ENCODE measurements around the gene METAP2.

Gene METAP2

DNA sequence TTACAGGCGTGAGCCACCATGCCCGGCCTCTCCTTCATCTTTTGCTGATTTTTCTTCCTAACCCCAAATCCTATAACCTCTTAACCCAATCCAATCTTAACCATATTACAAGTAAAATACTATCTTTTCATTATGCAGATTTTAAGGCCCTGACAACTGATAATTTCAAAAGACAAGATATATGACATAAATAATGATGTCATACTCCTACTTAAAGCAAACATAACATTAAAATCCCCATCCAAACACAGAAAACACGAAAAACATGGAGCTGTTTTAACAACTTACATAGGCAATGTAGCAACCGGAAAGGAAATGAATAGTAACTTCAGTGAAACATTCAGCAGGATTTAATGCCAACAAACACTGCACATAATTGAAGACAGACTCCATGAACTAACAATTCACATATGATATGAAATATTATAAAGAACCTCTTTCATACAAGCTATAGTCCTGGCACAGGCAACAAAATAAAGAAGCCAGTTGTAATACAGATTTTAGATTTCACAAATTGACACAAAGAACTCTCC lies 55.8 kb downstream of the METAP2 start:
- no peak for DNase-seq (ENCODE audit: low spot score)
- TF ChIP-seq, protein P1, sequence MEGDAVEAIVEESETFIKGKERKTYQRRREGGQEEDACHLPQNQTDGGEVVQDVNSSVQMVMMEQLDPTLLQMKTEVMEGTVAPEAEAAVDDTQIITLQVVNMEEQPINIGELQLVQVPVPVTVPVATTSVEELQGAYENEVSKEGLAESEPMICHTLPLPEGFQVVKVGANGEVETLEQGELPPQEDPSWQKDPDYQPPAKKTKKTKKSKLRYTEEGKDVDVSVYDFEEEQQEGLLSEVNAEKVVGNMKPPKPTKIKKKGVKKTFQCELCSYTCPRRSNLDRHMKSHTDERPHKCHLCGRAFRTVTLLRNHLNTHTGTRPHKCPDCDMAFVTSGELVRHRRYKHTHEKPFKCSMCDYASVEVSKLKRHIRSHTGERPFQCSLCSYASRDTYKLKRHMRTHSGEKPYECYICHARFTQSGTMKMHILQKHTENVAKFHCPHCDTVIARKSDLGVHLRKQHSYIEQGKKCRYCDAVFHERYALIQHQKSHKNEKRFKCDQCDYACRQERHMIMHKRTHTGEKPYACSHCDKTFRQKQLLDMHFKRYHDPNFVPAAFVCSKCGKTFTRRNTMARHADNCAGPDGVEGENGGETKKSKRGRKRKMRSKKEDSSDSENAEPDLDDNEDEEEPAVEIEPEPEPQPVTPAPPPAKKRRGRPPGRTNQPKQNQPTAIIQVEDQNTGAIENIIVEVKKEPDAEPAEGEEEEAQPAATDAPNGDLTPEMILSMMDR (IDR thresholded peaks at IDR 0.05; ENCODE audit: extremely low read depth, missing control alignments) = no peak

DNA sequence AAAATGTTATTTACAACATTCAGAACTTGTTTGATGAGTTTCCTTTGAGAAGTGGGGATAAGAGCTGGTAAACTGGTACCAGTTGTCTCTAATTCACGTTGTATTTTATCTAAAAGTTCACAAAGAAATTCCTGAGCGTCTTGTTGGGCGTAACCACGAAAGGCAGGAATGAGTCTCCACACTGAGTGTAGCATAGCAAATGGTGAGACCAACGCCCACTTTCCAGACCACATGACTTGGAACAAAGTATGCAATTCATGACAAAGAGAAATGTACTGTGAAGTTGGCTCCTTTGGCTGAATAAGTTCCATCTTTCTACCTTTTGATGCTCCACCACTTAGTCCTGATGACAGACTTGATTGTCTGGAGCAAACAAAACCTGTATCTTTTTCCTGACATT lies 58.9 kb downstream of the METAP2 start:
- no peak for DNase-seq (ENCODE audit: low spot score)
- TF ChIP-seq, protein P1 (IDR thresholded peaks at IDR 0.05; ENCODE audit: extremely low read depth, missing control alignments) = no peak

DNA sequence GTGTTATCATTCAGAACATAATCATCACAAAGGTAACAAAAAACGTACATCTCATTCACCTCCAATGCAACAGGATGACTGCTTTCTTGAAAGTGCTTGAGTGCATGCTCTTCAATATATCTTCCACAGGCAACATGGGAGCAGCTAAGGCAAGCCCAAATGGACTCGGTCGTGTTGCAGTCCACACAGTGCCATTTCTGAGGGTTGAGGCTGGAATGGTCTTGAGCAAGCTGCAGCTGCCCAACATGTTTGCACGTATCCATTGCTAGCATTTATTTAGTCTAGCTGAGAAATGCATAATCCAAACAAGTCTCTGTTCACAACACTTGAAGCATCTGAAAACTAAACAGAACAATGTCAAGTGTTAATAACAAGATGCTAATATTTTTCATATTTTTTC lies 60.0 kb downstream of the METAP2 start:
- DNase-seq (ENCODE audit: low spot score) = no peak
- TF ChIP-seq, protein P1 (IDR thresholded peaks at IDR 0.05; ENCODE audit: extremely low read depth, missing control alignments) = no peak

DNA sequence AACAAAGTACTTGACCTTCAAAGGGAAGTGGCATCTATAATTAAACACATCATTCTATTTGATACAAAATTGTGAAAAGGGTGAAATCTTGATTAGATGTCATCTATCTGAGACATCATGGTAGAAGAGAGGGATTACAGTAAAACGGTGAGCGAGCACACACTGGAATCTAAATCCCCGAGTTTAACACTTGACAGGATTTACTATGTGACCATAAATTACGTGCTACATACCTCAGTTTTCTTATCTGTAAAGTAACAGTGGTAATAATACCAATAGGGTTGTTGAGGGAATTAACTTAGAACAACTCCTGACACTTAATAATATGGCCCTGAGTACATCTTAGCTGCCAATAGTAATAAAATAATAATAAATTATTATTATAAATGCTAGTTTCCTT lies 64.1 kb downstream of the METAP2 start:
- no peak for DNase-seq (ENCODE audit: low spot score)
- TF ChIP-seq, protein P1 (IDR thresholded peaks at IDR 0.05; ENCODE audit: extremely low read depth, missing control alignments) = no peak

DNA sequence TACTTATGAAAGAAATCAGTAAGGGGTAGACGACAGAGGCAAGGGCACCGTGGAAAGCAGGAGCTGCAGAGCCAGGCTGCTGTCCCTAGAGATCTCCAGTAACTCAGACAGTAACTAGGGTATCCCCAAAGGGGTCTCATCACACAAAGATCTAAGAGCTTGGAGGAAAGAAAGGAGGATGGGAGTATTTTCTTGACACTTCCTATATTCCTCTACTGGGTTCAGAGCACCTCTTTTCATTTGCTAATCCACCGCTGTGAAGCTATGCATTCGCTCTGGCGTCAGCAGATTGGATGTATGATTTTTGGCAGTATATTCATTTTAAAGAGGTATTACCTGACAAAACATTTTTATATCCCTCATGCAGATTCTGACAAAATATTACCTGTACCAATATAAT lies 64.7 kb downstream of the METAP2 start:
- TF ChIP-seq, protein P1 (IDR thresholded peaks at IDR 0.05; ENCODE audit: extremely low read depth, missing control alignments) = no peak
- DNase-seq (ENCODE audit: low spot score) = no peak

DNA sequence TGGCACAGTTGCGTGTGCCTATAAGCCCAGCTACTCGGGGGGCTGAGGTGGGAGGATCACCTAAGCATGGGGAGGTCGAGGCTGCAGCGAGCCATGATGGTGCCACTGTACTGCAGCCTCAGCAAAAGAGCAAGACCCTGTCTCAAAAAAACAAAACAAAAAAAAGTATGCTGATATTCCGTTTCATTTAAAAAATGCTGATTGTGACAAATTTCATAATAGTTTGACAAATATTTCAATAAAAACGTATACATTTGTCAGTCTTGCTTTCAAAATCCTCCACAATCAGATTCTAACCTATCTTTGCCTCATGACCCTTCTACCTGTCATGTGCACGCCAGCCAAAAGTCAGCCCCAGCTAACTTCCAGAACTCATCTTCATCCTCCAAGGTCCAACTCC lies 67.5 kb downstream of the METAP2 start:
- TF ChIP-seq, protein P1 (IDR thresholded peaks at IDR 0.05; ENCODE audit: extremely low read depth, missing control alignments) = no peak
- no peak for DNase-seq (ENCODE audit: low spot score)

DNA sequence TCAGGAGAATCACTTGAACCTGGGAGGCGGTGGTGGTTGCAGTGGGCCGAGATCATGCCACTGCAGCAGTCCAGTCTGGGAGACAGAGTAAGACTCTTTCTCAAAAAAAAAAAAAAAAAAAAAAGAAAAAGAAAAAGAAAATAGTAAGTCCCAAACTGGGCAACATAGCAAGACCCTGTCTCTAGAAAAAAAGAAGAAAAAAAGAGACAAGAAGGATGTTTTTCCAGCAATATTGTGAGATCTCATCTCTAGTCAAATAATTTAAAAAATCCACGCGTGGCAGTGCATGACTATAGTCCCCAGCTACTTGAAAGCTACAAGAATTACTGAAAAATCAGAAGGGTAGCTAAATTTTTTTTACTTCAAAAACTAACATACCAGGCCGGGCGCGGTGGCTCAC lies 69.4 kb downstream of the METAP2 start:
- TF ChIP-seq, protein P1 (IDR thresholded peaks at IDR 0.05; ENCODE audit: extremely low read depth, missing control alignments) = no peak
- no peak for DNase-seq (ENCODE audit: low spot score)

Measured in GM20000 (cell line).